SH-SY5Y (cell line): ENCODE results near the gene ZNF648.

Experiments
- GATA2 ChIP-seq: IDR thresholded peaks from 2 replicates; pipeline ENCODE4 v1.6.1; 2011; ENCODE audit warnings: mild to moderate bottlenecking, low read depth, low read length
- GATA3 ChIP-seq: IDR thresholded peaks from 2 replicates; pipeline ENCODE4 v1.6.1; 2011; ENCODE audit warnings: low read depth, mild to moderate bottlenecking, low read length, moderate library complexity

GRCh38 chr1:182059936-182060335 is 1.6 kb downstream of the ZNF648 start:
- TF ChIP-seq GATA2 (no peak), GATA3 (no peak)
